ENCODE results near the gene SLC30A2.

GRCh38 chr1:26059906-26060305 is 14.0 kb upstream of the SLC30A2 start:
- TF ChIP-seq CTCF (conservative IDR thresholded peaks at IDR 0.05; ENCODE audit: low read depth in 2 of 2) (no peak), EZH2 (IDR thresholded peaks at IDR 0.05; ENCODE audit: low read depth, unreplicated experiment) (no peak), CREB1 (CRISPR knock-in tag; IDR thresholded peaks at IDR 0.05; ENCODE audit: low read depth) (no peak), POLR2AphosphoS5 (IDR thresholded peaks at IDR 0.05; ENCODE audit: low read depth) (no peak)
- TF ChIP-seq, protein P1, sequence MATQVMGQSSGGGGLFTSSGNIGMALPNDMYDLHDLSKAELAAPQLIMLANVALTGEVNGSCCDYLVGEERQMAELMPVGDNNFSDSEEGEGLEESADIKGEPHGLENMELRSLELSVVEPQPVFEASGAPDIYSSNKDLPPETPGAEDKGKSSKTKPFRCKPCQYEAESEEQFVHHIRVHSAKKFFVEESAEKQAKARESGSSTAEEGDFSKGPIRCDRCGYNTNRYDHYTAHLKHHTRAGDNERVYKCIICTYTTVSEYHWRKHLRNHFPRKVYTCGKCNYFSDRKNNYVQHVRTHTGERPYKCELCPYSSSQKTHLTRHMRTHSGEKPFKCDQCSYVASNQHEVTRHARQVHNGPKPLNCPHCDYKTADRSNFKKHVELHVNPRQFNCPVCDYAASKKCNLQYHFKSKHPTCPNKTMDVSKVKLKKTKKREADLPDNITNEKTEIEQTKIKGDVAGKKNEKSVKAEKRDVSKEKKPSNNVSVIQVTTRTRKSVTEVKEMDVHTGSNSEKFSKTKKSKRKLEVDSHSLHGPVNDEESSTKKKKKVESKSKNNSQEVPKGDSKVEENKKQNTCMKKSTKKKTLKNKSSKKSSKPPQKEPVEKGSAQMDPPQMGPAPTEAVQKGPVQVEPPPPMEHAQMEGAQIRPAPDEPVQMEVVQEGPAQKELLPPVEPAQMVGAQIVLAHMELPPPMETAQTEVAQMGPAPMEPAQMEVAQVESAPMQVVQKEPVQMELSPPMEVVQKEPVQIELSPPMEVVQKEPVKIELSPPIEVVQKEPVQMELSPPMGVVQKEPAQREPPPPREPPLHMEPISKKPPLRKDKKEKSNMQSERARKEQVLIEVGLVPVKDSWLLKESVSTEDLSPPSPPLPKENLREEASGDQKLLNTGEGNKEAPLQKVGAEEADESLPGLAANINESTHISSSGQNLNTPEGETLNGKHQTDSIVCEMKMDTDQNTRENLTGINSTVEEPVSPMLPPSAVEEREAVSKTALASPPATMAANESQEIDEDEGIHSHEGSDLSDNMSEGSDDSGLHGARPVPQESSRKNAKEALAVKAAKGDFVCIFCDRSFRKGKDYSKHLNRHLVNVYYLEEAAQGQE (IDR thresholded peaks at IDR 0.05; ENCODE audit: unreplicated experiment) = no peak
